CD4-positive, alpha-beta T cell (primary cell): ENCODE data around the gene GRIA3. TPM values are rescaled to one million over a fixed set of nuclear protein-coding genes. Genes with fewer than 3 reads are reported as not detected.

Experiments used
- ATAC-seq: fragments of 200-7000 bp; cut with Tn5 transposase; one replicate; pipeline ENCODE4 v1.10.0; 2022; ENCODE audit warnings: mild to moderate bottlenecking; ENCODE audit not compliant: poor library complexity
- CTCF ChIA-PET: fragments of 350-600 bp; sonication (Branson Sonifier 250); formaldehyde crosslinking; loops from one replicate; lab custom pipeline; 2021; ENCODE audit warnings: antibody characterized with exemption, inconsistent platforms; lab: Charles Lee
- POLR2A ChIA-PET: fragments of 350-600 bp; sonication (Branson Sonifier 250); formaldehyde crosslinking; loops from one replicate; lab custom pipeline; 2021; ENCODE audit warnings: antibody characterized with exemption, inconsistent platforms; lab: Charles Lee
- DNase-seq, 14 experiments: peaks; one replicate each; pipeline ENCODE4 v3.0.0-alpha.2; 2013 to 2020; ENCODE audit warnings: mixed read lengths in 2 of 14
- H3K27ac ChIP-seq, 2 donors: one replicate each; pipeline versions ENCODE4 v1.5.1 to v1.7.0; 2013; ENCODE audit warnings: low read length in 2 of 2, low read depth in 1 of 2, mild to moderate bottlenecking in 1 of 2
- H3K27me3 ChIP-seq, 2 experiments: 1 replicate in 1 of 2; 2 replicates in 1 of 2; pipeline versions ENCODE4 v1.6.1 to v1.7.0; 2013; ENCODE audit warnings: low read length in 2 of 2, control low read depth in 1 of 2, mild to moderate bottlenecking in 1 of 2, moderate library complexity in 1 of 2; ENCODE audit not compliant: insufficient read depth in 2 of 2, control insufficient read depth in 1 of 2
- H3K36me3 ChIP-seq: one replicate; pipeline ENCODE4 v1.6.1; 2013; ENCODE audit warnings: low read length, control low read depth; ENCODE audit not compliant: insufficient read depth
- H3K4me1 ChIP-seq: one replicate; pipeline ENCODE4 v1.6.1; 2013; ENCODE audit warnings: low read length, control low read depth; ENCODE audit not compliant: insufficient read depth
- H3K4me3 ChIP-seq: one replicate; pipeline ENCODE4 v1.5.1; 2013; ENCODE audit warnings: mild to moderate bottlenecking, low read length, moderate library complexity
- H3K9me3 ChIP-seq, 2 experiments: 1 replicate in 1 of 2; 2 replicates in 1 of 2; pipeline versions ENCODE4 v1.6.1 to v1.7.0; 2013; ENCODE audit warnings: low read length in 2 of 2, mild to moderate bottlenecking in 2 of 2, control low read depth in 1 of 2, moderate library complexity in 1 of 2; ENCODE audit not compliant: control insufficient read depth in 1 of 2, insufficient read depth in 1 of 2
- H3K27ac Mint-ChIP-seq: one replicate; pipeline ENCODE4 v1.8.0; 2020; ENCODE audit warnings: mixed read lengths
- H3K27me3 Mint-ChIP-seq: one replicate; pipeline ENCODE4 v1.8.0; 2021; ENCODE audit warnings: mixed read lengths
- H3K36me3 Mint-ChIP-seq: one replicate; pipeline ENCODE4 v1.8.0; 2021; ENCODE audit warnings: low read depth, mixed read lengths
- H3K4me1 Mint-ChIP-seq: one replicate; pipeline ENCODE4 v1.8.0; 2021; ENCODE audit warnings: low read depth, mixed read lengths
- H3K4me3 Mint-ChIP-seq: one replicate; pipeline ENCODE4 v1.8.0; 2020; ENCODE audit warnings: mild to moderate bottlenecking, mixed read lengths
- H3K9me3 Mint-ChIP-seq: one replicate; pipeline ENCODE4 v1.8.0; 2020; ENCODE audit warnings: mixed read lengths
- intact Hi-C, 2 experiments: fragments of 100-400 bp; cut with DNase I in 1 of 2; cut with micrococcal nuclease in 1 of 2; formaldehyde crosslinking; loops; one replicate each; pipeline versions ENCODE4 v1.15.1 to v1.9.0; 2023 to 2025; cut with DNase I, micrococcal nuclease
- total RNA-seq, 174 experiments: library from RNA in 2 of 174; stranded (reverse) in 2 of 174; gene quantifications; one replicate each; pipeline ENCODE4 v1.2.3 and lab custom pipeline; 2021 to 2026
- TF ChIP-seq, protein P1 (sequence below): fragments of 200-600 bp; IDR thresholded peaks from one replicate; pipeline ENCODE4 v1.8.0; 2022; ENCODE audit warnings: antibody characterized with exemption, mild to moderate bottlenecking

The GRIA3 gene
- total RNA-seq, 2 experiments from 2014 or later: not detected

DNA sequence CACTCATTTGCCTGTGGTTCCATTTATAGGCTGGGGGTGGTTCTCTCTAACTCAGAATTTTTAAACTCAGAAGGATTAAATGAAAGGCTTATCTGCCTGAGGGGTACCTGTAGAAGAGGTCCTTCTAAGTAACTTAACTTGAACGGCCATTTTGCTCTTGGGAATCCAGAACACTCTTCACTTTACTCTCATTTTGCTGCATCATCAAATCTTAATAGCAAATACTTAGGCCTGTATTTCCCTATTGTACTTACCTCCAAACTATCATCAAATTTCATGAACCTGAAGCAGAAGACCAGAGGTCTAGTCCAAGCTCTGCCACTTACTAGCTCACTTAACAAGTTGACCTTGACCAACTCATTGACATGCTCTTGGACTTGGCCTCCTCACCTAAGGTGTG, 70.4 kb downstream of the GRIA3 start:
- H3K9me3 Mint-ChIP-seq: no peaks in the 10 kb centered on the region
- Histone ChIP-seq H3K4me3 (no peak overlapping the region), H3K27me3 (no peaks in the 10 kb centered on the region), H3K4me1 (no peaks in the 10 kb centered on the region), H3K9me3 (no peaks in the 10 kb centered on the region), H3K36me3 (no peaks in the 10 kb centered on the region), H3K27ac (no peak overlapping the region)
- H3K27ac Mint-ChIP-seq: no peak overlapping the region
- ChIA-PET POLR2A (no interaction called here), CTCF (no interaction called here)
- ATAC-seq: no peak
- no peaks in the 10 kb centered on the region for H3K4me1 Mint-ChIP-seq
- no peak for DNase-seq
- peaks cover 4% of the 10 kb centered on the region for H3K27me3 Mint-ChIP-seq
- TF ChIP-seq, protein P1, sequence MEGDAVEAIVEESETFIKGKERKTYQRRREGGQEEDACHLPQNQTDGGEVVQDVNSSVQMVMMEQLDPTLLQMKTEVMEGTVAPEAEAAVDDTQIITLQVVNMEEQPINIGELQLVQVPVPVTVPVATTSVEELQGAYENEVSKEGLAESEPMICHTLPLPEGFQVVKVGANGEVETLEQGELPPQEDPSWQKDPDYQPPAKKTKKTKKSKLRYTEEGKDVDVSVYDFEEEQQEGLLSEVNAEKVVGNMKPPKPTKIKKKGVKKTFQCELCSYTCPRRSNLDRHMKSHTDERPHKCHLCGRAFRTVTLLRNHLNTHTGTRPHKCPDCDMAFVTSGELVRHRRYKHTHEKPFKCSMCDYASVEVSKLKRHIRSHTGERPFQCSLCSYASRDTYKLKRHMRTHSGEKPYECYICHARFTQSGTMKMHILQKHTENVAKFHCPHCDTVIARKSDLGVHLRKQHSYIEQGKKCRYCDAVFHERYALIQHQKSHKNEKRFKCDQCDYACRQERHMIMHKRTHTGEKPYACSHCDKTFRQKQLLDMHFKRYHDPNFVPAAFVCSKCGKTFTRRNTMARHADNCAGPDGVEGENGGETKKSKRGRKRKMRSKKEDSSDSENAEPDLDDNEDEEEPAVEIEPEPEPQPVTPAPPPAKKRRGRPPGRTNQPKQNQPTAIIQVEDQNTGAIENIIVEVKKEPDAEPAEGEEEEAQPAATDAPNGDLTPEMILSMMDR: no peak
- no peaks in the 10 kb centered on the region for H3K36me3 Mint-ChIP-seq
- intact Hi-C loops: no loop called here
- no peak overlapping the region for H3K4me3 Mint-ChIP-seq

DNA sequence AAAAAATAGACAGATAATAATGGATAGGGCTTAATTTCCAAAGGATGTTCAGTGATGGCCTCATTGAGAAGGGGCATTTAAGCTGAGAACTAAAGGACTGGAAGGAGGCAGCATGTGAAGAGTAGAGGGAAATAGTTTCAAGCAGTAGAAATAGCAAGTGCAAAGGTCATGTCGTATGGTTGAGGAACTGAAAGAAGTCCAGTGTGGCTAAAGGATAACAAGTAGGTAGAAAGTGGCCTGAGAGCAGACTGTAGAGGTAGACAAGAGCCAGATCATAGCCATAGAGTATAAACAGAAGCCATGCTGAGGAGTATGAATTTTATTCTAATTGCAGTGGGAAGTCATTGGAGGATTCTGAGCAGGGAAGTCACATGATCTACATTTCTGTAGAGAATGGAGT, 72.3 kb downstream of the GRIA3 start:
- Mint-ChIP-seq H3K4me3 (no peak overlapping the region), H3K4me1 (no peaks in the 10 kb centered on the region), H3K9me3 (no peaks in the 10 kb centered on the region), H3K27ac (no peak overlapping the region), H3K27me3 (peaks cover 4% of the 10 kb centered on the region), H3K36me3 (no peaks in the 10 kb centered on the region)
- Histone ChIP-seq H3K36me3 (no peaks in the 10 kb centered on the region), H3K9me3 (no peaks in the 10 kb centered on the region), H3K27ac (no peak overlapping the region), H3K4me1 (no peaks in the 10 kb centered on the region), H3K4me3 (no peak overlapping the region), H3K27me3 (no peaks in the 10 kb centered on the region)
- DNase-seq: no peak
- intact Hi-C loops: no loop called here
- CTCF ChIA-PET: no interaction called here
- TF ChIP-seq, protein P1: no peak
- POLR2A ChIA-PET: no interaction called here
- ATAC-seq: no peak

DNA sequence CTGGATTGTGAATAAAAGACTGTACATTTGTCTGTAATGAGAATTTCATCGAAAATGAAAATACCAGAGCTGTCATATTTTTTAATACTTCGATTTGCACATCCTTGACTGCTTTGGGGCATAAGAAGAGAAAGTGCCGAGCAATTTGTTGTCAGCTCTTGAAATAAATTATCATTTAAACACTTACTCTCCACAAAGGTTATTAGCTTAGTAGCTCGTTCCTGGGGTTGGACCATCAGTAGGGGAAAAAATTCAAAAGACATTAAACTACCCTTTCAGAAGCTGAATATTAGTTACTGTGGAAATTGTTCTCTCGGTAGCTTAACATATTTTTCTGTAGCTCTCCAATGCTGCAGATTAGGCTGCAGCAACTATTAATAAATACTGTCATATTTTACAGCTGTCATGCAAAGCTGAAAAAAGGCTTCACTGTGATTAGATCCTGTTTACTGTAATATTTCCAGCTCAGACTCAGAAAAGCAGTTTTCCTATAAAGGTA, 76.9 kb downstream of the GRIA3 start:
- peaks cover 0 to 5% of the 10 kb centered on the region in 2 experiments for H3K27me3 ChIP-seq
- ATAC-seq (no peak), DNase-seq (no peak)
- no peaks in the 10 kb centered on the region for H3K4me1 ChIP-seq
- Mint-ChIP-seq H3K27ac (no peak overlapping the region), H3K4me1 (no peaks in the 10 kb centered on the region), H3K9me3 (no peaks in the 10 kb centered on the region), H3K27me3 (peaks cover 2% of the 10 kb centered on the region), H3K4me3 (no peak overlapping the region), H3K36me3 (no peaks in the 10 kb centered on the region)
- intact Hi-C loops: no loop called here
- ChIA-PET POLR2A (no interaction called here), CTCF (no interaction called here)
- H3K36me3 ChIP-seq: no peaks in the 10 kb centered on the region
- no peaks in the 10 kb centered on the region for H3K9me3 ChIP-seq
- H3K27ac ChIP-seq: no peak overlapping the region
- no peak overlapping the region for H3K4me3 ChIP-seq
- TF ChIP-seq, protein P1: no peak
